Body of pancreas (tissue), 4 donors: ENCODE measurements around the gene CCDC186.

Source experiments
- POLR2A ChIP-seq, 3 donors: fragments of 450-650 bp; IDR thresholded peaks; one replicate each; pipeline ENCODE4 v1.6.1; 2016; ENCODE audit warnings: antibody characterized with exemption in 3 of 3, mild to moderate bottlenecking in 2 of 3
- TF ChIP-seq, protein P1 (sequence below), 7 experiments: fragments of 450-650 bp in 4 of 7; fragments of 200-600 bp in 3 of 7; sonication (generic) in 3 of 7; IDR thresholded peaks; one replicate each; pipeline ENCODE4 v1.5.1; 2016 to 2019; ENCODE audit warnings: antibody characterized with exemption in 7 of 7

DNA sequence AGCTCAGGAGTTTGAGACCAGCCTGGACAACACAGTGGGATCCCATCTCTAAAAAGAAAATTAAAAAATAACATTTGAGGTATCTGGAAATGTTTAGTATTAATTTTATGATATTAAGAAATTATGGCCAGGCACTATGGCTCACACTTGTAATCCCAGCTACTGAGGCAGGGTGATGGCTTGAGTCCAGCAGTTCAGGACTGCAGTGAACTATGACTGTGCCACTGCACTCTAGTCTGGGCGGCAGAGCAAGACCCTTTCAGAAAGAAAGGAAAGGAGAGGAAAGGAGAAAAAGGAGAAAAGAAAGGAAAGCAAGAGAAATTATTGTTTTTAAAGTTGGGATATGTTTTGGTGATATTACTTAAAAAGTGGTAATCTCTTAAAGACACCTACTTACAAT is 2.5 kb upstream of the CCDC186 start:
- TF ChIP-seq, protein P1, sequence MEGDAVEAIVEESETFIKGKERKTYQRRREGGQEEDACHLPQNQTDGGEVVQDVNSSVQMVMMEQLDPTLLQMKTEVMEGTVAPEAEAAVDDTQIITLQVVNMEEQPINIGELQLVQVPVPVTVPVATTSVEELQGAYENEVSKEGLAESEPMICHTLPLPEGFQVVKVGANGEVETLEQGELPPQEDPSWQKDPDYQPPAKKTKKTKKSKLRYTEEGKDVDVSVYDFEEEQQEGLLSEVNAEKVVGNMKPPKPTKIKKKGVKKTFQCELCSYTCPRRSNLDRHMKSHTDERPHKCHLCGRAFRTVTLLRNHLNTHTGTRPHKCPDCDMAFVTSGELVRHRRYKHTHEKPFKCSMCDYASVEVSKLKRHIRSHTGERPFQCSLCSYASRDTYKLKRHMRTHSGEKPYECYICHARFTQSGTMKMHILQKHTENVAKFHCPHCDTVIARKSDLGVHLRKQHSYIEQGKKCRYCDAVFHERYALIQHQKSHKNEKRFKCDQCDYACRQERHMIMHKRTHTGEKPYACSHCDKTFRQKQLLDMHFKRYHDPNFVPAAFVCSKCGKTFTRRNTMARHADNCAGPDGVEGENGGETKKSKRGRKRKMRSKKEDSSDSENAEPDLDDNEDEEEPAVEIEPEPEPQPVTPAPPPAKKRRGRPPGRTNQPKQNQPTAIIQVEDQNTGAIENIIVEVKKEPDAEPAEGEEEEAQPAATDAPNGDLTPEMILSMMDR (IDR thresholded peaks at IDR 0.05): no peak
- no peak for TF ChIP-seq POLR2A (IDR thresholded peaks at IDR 0.05)
